ENCODE data around the gene SRRM2.

Gene SRRM2

DNA sequence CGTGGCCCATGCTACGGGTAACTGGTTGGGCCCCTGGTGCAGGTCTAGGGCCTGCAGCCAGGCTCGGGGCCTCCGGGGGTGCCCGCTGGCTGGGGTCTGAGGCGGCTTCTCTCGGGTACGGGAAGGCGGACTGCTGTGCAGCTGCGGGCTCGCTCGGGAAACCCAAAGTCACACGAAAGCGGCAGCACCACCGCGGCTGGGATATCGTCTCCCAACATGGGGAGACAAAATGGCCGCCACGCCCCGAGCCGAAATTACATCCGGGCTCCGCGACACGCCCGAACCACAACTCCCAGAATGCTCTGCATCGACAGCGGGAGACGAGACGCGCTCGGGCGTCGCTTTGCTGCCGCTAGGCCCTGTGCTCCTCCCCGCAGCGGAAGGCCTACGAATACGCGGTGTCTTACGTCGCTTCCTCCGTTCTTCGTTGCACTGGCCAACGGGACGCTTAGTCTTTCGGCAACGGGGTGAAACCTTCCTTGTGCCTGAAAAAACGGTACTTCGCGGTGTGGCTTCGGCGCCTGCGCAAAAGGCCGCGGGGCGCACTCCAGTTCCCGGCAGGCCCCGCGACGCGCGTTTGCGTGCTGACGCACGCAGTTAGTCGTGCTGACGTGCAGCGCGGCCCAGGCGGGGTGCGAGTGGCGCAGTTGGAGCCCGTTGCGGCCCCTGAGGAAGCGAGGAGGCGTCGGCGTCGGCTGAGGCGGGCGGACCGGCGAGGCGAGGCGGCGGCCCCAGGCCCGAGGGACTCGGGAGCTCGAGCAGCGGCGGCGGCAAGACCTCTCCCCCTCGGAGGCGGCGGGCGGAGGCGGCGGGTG, at the start of gene SRRM2:
SRRM2 (plus strand) TSS at position 604 of the 815 bp plus-strand sequence. CDS start 3,727 bp downstream, outside the sequence.
- peak; percentile 96 for DNase-seq

- no peak for DNase-seq
These were observed 49.3 kb upstream of the SRRM2 start for GRCh38 chr16:2702871-2703745.

DNA sequence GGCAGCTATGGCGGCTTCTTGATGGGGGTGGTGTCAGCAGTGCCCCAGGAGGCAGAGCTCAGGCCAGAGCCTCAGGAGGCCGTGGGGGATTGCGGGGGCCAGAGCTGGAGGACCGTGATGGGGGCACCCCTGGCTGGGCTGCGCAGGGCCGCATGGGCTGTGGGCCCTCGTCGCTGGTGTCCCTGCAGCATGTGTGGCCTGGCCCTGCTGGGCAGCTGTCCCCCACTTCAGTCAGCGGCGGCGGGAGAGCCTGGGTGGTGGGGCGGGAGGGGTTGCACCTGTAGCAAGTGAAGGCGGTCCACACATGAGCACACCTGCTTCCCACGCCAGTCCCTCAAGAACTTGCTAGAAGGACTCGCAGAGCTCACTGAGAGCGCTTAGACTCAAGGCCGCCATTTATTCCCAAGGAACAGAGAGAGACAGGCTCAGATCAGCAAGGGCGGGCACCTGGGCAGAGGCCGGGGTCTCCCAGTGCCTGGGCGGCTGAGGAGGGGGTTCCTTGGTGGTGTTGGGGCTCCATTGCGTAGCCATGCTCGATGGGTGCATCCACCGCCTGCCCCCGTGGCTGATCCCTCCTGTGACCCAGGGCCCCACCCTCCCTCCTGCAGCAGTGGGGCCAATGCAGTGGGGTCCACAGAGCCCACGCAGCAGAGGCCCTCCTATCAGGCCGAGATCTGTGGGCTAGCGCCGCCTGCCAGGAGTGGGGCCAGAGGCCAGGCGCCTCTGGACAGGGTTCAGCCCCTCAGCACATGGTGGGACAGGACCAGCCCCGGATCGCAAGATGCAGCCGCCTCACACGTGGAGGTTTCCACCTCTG, 48.1 kb upstream of the SRRM2 start:
- DNase-seq: no peak

DNA sequence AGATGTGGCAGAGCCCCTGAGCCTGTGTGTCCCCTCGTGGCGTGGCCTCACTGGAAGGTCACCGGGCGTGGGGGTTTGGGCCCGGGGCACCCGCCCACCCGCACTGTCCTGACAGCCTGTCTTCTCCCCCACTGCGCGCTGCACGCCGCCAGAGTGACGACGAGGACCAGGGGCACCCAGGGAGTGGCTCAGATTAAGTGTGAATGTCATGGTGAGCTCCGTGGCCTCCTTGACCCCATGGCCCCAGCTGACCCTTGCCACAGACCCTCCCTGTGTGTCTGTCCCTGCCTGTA, 47.5 kb upstream of the SRRM2 start:
- no peak for DNase-seq

GRCh38 chr16:2705351-2705750, 47.1 kb upstream of the SRRM2 start:
- DNase-seq: no peak

DNA sequence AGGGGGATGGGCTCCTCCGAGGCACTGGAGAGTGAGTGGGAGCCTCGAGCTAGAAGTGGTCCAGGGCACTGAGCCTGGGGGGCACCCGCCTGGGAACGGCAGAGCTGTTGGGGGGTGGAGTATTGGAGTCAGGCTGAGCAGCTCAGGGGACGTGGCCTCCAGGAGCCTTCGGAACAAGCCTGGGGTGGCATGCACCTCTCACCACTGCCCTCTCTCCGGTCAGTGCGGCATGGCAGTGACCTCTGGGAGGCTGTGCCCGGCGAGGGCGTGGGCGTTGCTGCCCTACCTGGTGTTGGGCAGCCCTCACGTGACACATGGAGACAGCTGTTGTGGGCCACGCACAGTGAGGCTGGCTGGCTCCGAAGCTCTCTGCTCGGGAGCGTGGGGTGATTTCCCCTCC, 46.4 kb upstream of the SRRM2 start:
- no peak for DNase-seq

- DNase-seq: no peak
These were observed 45.7 kb upstream of the SRRM2 start for GRCh38 chr16:2706611-2707311.

GRCh38 chr16:2707368-2708289, 44.8 kb upstream of the SRRM2 start:
- DNase-seq: no peak

DNA sequence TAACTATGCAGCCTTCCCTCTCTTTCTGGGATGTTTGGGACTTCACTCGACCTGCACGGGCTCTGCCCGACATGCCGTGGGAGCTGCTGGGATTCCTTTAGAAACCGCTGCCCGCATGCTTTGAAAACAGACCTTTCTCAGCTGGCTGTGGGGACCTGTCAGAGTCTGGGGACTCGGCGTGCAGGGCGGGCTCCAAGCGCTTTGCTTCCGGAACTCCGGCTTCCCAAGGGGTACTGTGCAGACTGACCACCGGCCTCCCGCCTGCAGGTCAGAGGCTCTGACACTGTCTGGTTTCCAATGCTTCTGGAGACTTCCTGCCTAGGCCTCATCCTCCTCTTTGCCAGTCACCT, 44.2 kb upstream of the SRRM2 start:
- no peak for DNase-seq

DNA sequence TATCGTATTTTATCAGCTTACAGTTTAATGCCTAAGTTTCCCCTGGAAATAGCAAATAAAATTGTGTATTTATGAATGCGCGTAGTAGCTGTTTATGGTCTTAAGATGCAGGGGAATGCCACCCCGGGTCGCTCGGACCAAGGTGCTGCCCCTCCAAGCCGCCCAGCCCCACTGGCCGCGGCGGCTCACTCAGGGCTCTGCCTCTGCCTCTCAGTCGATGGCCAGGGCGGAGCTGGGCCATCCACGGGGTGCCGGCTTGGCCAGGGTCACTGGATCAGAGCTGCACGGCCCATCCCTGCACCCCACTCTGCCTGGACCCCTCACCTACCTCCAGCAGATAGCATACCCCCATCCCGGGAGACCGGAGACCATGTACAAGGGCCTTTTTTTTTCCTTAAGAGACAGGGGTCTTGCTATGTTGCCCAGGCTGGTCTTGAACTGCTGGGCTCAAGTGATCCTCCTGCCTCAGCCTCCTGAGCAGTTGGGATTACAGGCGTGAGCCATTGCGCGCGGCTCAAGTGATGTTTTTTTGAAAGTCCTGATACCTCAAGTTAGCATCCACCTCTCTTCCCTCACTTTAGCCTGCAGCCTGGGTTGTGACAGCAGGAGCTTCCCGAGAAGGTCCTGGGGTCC, 43.4 kb upstream of the SRRM2 start:
- DNase-seq: no peak

DNA sequence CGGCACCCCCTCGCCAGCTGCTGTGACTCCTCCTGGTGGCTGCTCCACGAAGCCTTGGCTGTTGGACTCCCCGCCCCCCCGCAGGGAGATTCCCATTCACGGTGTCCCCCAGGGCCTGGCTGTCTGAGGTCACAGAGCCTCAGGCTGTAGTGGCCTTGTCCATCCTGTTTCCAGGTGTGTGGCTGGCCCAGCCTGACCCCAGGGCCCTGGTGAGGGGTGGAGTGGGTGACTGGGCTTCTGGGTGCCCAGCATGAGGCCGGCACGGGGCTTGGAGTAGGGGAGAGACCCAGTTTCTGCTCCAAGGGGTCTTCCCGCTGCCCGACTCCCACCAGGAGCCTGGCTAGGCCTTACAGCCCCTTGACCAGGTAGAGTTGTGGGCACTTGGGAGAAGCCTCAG, 42.9 kb upstream of the SRRM2 start:
- DNase-seq: no peak

DNA sequence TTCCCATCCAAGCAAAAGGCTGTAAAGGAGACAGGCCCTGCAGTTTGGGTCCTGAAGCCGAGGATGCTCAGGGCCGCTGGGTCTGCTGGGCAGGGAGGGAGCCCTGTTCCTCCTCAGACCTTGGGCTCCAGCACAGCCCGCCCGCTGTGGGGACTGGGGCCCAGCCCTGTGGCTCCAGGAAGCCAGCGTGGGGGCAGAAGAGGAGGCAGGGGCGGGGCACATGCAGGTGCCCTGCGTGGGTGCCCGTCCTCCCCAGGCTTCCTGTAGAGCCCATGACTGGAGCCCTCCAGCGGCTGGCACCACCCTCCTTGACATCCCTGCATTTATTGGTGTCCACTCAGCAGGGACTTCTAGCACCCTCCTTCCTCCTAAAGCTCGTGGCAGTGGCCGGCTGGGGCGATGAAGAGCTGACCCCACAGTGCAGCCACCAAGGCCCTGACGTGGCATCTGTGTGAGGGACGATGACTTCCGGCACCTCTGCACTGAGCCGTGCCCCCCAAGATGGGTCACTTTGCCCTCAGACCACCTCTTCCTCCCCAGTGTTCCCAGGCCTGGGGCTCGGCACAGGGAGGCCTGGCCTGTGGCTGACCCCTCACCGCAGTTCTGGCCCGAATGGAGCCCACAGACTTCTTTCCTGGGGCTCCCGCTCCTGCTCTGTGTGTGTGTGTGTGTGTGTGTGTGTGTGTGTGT, 42.3 kb upstream of the SRRM2 start:
- DNase-seq: no peak

DNA sequence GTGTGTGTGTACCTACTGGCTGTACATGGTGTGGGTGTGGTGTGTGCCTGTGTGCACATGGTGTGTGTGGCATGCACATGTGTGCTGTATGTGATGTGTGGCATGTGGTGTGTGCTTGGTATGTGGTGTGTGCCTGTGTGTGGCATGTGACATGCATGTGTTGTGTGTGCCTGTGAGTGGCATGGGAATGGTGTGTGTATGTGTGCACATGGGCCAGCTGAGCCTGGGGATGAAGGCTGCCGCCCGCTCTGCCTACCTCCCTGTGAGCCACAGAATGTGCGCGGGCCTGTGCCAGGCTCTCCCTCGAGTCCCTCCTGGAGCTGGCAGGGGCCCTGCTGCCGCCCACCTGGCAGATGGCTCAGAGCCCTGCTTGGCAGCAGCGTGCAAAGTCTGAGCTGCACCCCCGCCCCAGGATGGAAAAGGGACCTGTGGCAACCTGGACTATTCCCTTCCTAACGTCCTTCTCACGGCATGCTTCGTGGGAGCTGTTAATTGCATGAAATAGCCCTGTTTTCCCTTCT, 41.7 kb upstream of the SRRM2 start:
- peak; percentile 2 for DNase-seq

- no peak for DNase-seq
These were observed 40.9 kb upstream of the SRRM2 start for GRCh38 chr16:2711370-2712062.

- no peak for DNase-seq
These were observed 40.4 kb upstream of the SRRM2 start for GRCh38 chr16:2712063-2712441.

DNA sequence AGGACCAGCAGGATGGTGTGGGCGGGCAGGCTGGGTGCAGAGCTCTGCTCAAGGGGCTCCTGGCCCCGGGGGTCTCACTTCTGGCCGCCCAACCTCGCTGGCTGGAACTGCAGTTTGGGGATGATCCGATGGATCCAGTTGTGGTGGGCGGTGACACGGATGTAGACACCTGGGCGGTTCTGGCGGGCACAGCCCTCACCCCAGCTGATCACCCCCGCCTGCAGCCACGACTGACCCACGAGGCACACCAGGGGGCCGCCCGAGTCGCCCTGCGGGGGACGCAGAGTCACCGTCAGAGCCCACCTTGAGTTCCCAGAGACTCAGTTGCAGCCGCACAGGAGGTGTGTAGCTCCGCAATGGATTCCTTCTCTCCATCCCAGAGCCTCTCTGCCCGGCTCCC, 39.9 kb upstream of the SRRM2 start:
- no peak for DNase-seq

DNA sequence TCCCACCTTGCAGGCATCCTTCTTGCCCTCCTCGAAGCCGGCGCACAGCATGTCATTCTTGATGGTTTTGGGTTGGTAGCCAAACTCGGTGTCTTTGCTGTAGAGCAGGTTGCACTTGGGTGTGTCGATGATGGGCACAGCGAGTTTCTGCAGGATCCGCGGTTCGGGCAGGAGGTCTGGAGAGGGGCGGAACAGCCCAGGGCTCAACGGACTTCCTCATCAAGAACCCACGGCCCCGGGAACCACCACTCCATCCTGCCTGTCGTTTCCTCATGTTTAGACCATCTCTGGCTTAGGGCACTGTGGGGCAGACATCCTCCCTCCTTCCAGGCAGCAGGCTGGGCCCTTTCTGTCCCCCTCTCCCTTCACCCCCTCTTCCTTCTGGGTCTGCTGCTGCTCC, 38.9 kb upstream of the SRRM2 start:
- DNase-seq: no peak

DNA sequence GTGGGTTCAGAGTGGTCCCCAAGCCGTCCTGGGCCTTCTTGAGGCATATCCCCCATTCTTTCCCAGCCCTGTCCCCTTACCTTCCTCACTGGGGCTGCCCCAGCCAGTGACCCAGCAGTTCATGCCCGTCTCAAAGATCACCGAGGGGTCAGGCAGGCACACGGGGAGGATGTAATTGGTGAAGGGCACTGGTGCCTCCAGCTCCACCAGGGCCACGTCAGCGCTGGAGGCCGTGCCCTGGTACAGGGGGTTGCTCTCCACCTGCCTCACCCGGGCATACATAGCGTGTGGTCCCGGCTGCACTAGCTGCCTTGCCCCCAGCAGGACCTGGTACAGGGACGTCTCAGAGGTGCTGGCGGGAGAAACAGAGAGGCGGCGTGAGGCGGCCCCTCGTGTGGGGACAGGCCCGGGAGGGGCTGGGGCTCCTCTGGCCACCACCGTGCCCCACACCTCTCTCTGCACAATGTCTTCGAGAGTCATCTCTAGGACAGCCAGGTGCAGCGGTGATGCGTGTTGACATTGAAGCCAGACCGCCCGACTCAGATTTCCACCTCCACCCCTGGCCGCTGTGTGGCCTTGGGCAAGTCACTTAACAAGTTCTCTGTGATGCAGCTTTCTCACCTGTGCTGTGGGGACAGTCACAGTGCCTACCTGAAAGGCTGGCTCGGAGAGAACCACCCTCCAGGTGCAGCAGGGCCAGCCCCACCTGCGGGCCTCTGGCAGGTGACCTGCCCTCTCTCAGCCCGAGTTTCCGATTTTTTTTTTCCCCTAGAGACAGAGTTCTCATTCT, 38.3 kb upstream of the SRRM2 start:
- no peak for DNase-seq

DNA sequence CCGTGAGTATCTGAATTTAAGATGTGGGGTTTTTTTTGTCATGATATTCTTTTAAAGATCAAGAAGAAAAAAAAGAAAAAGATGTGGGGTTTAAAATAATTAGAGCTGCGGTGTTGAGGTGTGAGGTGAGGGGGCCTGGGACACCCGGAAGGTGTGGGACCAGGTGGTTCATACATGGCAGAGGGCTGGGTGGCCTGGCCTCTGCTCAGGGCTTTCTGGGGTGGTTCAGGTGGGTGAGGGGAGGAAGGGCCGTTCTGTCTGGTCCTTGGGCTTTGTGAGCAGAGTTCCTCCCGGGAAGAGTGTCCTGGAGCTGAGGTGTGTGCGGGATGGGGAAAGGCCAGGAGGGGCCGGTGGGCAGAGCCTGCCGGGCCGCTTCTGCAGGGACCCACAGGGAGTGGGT, 37.4 kb upstream of the SRRM2 start:
- no peak for DNase-seq
